Naive B cell (primary cell): Measurements from ENCODE around the gene BCAT1. TPM values are rescaled to one million over a fixed set of nuclear protein-coding genes. Genes with fewer than 3 reads are reported as not detected.

Source experiments
- ATAC-seq, 2 donors: fragments of 150-1000 bp; cut with Tn5 transposase; 2 replicates each; pipeline ENCODE4 v1.10.0; 2021; ENCODE audit warnings: low read depth in 2 of 2, mild to moderate bottlenecking in 2 of 2, moderate library complexity in 2 of 2
- DNase-seq: peaks from one replicate; pipeline ENCODE4 v3.0.0; 2022
- H3K27ac Mint-ChIP-seq, 6 donors: one replicate each; pipeline ENCODE4 v1.8.0; 2020 to 2022; ENCODE audit warnings: mild to moderate bottlenecking in 6 of 6, mixed read lengths in 6 of 6, moderate library complexity in 5 of 6, inconsistent platforms in 2 of 6
- H3K27me3 Mint-ChIP-seq, 3 donors: one replicate each; pipeline ENCODE4 v1.8.0; 2021 to 2022; ENCODE audit warnings: mixed read lengths in 3 of 3, mild to moderate bottlenecking in 1 of 3
- H3K36me3 Mint-ChIP-seq, 2 donors: one replicate each; pipeline ENCODE4 v1.8.0; 2020 to 2022; ENCODE audit warnings: mixed read lengths in 2 of 2, inconsistent platforms in 1 of 2, mild to moderate bottlenecking in 1 of 2
- H3K4me1 Mint-ChIP-seq, 3 donors: one replicate each; pipeline ENCODE4 v1.8.0; 2020 to 2022; ENCODE audit warnings: mixed read lengths in 3 of 3, inconsistent platforms in 1 of 3, mild to moderate bottlenecking in 1 of 3, moderate library complexity in 1 of 3
- H3K4me3 Mint-ChIP-seq, 8 donors: one replicate each; pipeline ENCODE4 v1.8.0; 2020 to 2022; ENCODE audit warnings: mild to moderate bottlenecking in 8 of 8, mixed read lengths in 8 of 8, moderate library complexity in 8 of 8, inconsistent platforms in 2 of 8
- H3K9me3 Mint-ChIP-seq, 7 donors: one replicate each; pipeline ENCODE4 v1.8.0; 2020 to 2022; ENCODE audit warnings: mixed read lengths in 7 of 7, mild to moderate bottlenecking in 5 of 7, inconsistent platforms in 2 of 7, moderate library complexity in 1 of 7
- polyA plus RNA-seq, 6 donors: library from polyadenylated mRNA; unstranded; fragments of 300-500 nt; fragmentation: Illumina TruSeq; gene quantifications; one replicate each; pipeline ENCODE4 v1.2.3, GENCODE V29; 2021; ENCODE audit warnings: low read depth in 6 of 6

Gene BCAT1
- polyA plus RNA-seq, 6 donors from 2014 or later: 0.18 to 4.9 (median 1.8) TPM; not detected in 1

DNA sequence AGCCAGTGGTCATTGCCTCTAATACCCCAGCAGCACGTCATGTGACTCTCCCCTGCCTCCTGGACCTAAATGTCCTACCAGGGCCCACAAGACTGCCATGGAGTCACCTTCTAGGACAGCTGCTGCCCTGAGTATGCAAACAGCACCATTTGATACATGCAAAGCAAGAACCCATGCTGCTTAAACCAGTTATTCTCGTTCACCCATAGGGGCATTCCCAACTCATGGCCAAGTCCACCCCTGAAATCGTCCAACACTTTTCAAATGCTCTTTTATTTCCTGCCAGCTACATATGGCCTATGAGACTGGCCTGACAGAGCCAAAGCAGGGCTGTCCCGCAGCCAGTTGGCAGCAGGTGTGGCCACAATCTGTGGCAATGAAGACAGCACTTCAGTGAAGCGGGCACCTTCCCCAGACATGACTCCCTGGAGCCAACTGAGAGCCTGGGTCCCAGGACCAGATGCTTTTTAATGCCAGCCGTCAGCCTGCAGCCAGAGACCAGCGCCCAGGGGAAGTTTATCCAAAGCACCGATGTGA is 99.9 kb downstream of the BCAT1 start:
- Mint-ChIP-seq H3K27me3 (no peaks in the 10 kb centered on the region), H3K9me3 (no peaks in the 10 kb centered on the region), H3K4me3 (no peak overlapping the region), H3K36me3 (no peaks in the 10 kb centered on the region), H3K4me1 (peaks cover 0 to 3% (median 3%) of the 10 kb centered on the region in 3 donors), H3K27ac (no peak overlapping the region)
- no peak for DNase-seq
- no peak for ATAC-seq

DNA sequence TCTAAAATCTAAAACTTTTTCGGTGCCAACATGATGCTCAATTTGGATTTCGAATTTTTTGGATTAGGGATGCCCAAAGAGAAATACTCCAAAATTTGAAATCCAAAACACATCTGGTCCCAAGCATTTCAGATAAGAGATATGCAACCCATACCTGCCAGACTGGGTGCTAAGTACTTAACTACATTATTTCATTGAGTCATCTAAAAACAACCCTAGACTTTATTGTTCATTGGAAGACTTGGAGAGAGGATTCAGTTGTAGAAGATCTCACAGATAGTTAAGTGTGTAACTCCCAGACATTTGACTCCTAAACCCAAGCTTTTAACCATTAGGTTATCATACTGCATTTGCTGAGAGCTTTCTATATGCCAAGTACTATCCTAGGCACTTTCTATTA is 102.2 kb downstream of the BCAT1 start:
- DNase-seq: no peak
- H3K9me3 Mint-ChIP-seq: no peaks in the 10 kb centered on the region
- H3K4me1 Mint-ChIP-seq: no peaks in the 10 kb centered on the region
- no peak overlapping the region for H3K4me3 Mint-ChIP-seq
- ATAC-seq: no peak
- no peaks in the 10 kb centered on the region for H3K27me3 Mint-ChIP-seq
- no peak overlapping the region for H3K27ac Mint-ChIP-seq
- H3K36me3 Mint-ChIP-seq: no peaks in the 10 kb centered on the region

DNA sequence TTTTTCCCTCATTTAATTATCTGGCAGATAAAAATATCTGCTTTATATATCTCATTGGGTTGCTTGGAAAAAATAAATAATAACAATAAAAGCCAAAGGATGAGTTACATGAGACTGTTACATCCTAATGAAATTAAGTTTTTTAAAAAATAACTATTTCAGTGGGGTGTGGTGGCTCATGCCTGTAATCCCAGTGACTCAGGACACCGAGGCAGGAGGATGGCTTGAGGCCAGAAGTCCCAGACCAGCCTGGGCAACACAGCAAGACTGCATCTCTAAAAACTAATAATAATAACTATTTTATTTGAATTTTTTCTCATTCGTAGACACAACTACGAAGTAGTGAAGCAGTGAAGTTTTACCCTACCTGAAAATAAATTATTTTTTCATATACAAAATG is 103.3 kb downstream of the BCAT1 start:
- no peaks in the 10 kb centered on the region for H3K27me3 Mint-ChIP-seq
- no peak overlapping the region for H3K27ac Mint-ChIP-seq
- no peak for ATAC-seq
- H3K9me3 Mint-ChIP-seq: no peaks in the 10 kb centered on the region
- no peak for DNase-seq
- no peak overlapping the region for H3K4me3 Mint-ChIP-seq
- H3K36me3 Mint-ChIP-seq: no peaks in the 10 kb centered on the region
- no peaks in the 10 kb centered on the region for H3K4me1 Mint-ChIP-seq

DNA sequence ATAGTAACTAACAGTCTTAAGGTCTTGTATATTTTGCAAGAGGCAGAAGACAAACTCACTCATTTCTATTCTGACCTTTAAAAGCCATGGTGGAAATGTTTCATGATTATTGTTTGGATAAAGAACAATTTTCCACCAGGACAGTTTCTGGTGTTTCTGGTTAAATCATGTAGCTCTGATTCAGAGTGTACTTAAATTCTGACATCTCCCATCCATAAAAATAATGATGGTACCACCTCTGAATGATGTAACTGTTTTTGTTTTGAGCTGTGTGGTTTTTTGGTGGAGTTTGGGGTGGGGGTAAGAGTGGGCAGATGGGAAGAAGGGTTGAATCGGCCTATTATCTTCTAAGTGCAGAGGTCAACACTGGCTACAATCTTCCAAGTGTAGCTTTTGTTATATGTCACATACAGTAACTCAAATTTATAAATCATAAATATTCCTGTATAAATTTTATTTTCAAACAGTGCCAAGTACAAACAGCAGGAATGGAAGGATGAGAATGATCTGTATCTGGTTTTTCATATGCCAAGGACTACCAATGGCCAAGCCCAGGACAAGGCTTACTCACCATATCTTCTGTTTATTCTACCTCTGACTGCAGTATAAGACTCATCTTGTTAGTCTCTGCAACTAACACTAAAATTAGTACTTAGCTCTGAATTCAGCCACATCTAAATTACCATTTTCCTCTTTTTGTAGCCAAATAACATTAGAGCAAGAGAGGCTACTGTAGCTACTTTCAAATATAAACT is 108.7 kb downstream of the BCAT1 start:
- Mint-ChIP-seq H3K27me3 (no peaks in the 10 kb centered on the region), H3K4me3 (no peak overlapping the region), H3K36me3 (no peaks in the 10 kb centered on the region), H3K4me1 (peaks cover 4 to 6% (median 5%) of the 10 kb centered on the region in 3 donors), H3K9me3 (no peaks in the 10 kb centered on the region), H3K27ac (no peak overlapping the region)
- DNase-seq (no peak), ATAC-seq (no peak)

DNA sequence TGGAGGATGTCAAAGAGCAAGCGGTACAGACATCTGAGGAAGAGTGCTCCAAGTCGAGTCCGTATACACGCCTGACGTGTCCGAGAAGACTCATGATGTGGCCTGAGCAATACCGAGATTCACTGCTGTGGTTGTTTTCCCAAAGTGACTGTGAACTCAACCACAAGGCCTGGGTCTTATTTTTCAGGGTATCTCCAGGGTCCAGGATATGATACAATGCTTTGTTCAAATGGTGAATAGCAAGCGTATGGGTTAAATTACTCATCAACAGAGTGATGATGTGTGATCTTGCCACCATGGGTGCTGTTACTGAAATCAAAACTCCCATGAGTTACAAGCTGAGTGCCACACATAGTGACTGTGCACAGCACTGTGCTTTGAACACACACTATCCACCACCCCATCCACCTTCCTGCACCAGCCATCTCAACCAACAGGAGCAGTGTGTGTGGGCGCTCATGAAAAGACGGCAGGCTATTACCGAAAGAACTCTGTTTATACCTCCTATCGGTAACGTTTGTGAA is 109.6 kb downstream of the BCAT1 start:
- Mint-ChIP-seq H3K27me3 (no peaks in the 10 kb centered on the region), H3K9me3 (no peaks in the 10 kb centered on the region), H3K4me3 (no peak overlapping the region), H3K36me3 (no peaks in the 10 kb centered on the region), H3K4me1 (peaks cover 4 to 6% (median 5%) of the 10 kb centered on the region in 3 donors), H3K27ac (no peak overlapping the region)
- DNase-seq (no peak), ATAC-seq (peak in 1 of 2 donors; percentile 46)

DNA sequence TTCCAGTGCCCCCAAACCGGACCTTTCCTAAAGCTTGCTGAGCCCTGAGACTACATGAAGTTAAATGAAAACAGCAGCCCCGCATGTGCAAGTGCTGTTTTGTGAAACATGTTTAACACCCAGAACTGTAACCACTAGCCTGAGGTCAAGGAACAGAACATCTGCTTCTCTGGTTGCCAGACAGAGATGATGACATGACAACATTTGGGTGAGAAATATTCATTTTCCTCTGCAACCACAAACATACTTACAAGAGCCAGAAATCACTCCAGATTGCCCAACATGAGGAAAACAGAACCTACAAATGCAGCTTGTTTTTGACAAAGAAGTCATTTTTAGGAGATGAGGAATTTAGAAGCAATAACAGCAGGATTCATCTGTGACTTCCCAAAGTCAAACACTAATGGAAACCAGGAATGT is 110.4 kb downstream of the BCAT1 start:
- Mint-ChIP-seq H3K4me1 (peaks cover 4 to 6% (median 5%) of the 10 kb centered on the region in 3 donors), H3K27me3 (no peaks in the 10 kb centered on the region), H3K27ac (no peak overlapping the region), H3K9me3 (no peaks in the 10 kb centered on the region), H3K36me3 (no peaks in the 10 kb centered on the region), H3K4me3 (no peak overlapping the region)
- no peak for ATAC-seq
- no peak for DNase-seq

DNA sequence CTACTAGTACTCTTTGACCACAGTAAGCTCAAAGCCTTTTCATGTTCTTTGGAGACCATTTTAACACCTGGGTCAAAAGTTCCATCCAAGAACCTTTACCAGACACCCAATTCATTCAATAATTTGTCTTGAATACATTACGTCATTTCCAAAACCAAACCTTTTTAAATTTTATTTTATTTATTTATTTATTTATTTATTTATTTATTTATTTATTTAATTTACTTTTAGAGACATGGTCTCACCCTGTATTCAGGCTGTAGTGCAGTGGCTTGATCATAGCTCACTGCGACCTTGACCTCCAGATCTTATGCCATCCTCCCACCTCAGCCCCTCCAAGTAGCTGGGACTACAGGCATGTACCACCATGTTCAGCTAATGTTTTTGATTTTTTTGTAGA is 113.5 kb downstream of the BCAT1 start:
- DNase-seq: no peak
- Mint-ChIP-seq H3K9me3 (no peaks in the 10 kb centered on the region), H3K4me3 (no peak overlapping the region), H3K36me3 (no peaks in the 10 kb centered on the region), H3K27ac (no peak overlapping the region), H3K27me3 (no peaks in the 10 kb centered on the region), H3K4me1 (peaks cover 4 to 6% (median 5%) of the 10 kb centered on the region in 3 donors)
- ATAC-seq: no peak

DNA sequence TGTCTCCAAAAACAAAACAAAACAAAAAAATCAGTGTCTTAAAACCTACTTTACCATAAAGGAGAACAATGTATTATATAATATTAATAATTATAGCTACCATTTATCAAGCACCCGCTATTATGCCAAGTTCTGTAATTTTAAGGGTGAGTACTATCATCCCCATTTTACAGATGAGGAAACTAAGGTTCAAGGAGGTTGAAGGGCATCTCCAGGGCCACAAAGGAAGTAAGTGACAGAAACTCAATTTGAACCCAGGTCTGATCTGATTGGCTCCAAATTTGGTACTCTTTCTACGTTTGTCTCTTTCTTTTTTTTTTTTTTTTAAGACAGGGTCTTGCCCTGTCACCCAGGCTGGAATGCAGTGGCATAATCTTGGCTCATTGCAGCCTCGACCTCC is 115.4 kb downstream of the BCAT1 start:
- no peak for ATAC-seq
- DNase-seq: no peak
- Mint-ChIP-seq H3K4me1 (peaks cover 4 to 6% (median 5%) of the 10 kb centered on the region in 3 donors), H3K4me3 (no peak overlapping the region), H3K27me3 (no peaks in the 10 kb centered on the region), H3K36me3 (no peaks in the 10 kb centered on the region), H3K9me3 (no peaks in the 10 kb centered on the region), H3K27ac (no peak overlapping the region)

DNA sequence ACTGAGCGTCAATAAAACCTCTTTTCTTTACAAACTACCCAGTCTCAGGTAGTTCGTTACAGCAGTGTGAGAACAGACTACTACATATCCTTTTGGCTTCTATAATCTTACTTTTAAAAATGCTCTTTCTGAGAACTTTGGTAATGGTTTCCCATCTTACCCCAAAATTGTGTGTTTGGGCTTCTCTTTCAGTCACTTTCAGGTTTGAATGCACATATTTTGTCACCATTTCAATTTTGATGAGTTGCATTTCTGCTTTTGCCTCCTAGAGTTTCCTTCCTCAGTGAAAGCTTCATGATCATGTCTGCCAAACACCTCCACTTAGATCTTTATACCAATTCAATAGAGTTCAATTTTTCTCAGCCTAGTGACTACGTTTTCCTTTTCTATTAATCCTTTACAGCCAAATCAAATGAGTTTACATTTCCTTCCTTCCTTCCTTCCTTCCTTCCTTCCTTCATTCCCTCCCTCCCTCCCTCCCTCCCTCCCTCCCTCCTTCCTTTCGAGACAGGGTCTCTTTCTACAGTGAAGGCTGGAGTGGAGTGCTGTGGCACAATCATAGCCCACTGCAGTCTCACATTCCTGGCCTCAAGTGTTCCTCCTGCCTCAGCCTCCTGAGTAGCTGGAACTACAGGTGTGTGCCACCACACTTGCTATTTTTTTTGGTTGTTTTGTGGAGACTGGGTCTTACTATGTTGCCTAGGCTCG is 124.9 kb downstream of the BCAT1 start:
- Mint-ChIP-seq H3K27ac (peak overlapping the region in 4 of 6 donors; percentile 25 to 95 (median 60)), H3K9me3 (peaks cover 0 to 5% (median 0%) of the 10 kb centered on the region in 7 donors), H3K36me3 (no peaks in the 10 kb centered on the region), H3K4me1 (peaks cover 8 to 14% (median 13%) of the 10 kb centered on the region in 3 donors), H3K4me3 (no peak overlapping the region), H3K27me3 (no peaks in the 10 kb centered on the region)
- DNase-seq (peak; percentile 5), ATAC-seq (peak; percentile 34 to 70)

DNA sequence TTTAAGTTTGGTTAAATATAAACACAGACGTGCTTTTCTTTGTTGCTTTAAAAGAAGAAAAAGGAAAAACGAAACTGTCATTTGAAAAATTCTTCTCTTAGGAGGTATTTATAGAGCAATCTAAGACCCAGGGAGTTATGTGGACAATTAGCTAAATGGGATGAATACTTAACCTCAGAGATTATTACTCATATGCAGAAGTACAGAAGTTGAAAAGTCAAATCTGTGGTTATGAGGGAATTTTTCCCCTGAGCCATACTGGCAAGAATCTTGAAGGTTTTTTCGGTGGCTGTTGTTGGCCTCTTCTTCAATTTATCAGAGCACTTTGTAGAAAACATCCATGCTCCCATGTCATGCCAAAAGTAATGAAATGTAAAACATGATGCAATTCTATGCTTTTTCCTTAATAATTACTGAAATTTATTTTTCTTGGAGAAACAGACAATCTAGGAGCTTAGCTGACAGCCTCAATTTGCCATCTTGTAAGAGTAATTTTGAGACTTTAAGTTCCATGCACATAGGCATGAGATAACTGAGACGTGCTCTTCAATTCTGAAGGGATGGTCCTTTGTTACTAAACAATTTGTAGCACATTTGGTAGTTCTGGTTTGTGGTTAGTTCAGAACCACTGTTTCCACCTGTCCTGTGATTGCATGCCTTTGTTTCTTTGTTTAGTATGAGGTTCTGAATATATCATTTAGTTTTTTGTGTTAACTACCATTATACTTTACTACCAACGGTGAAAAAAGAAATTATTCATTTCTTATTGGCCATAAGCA is 126.6 kb downstream of the BCAT1 start:
- H3K27ac Mint-ChIP-seq: no peak overlapping the region
- peaks cover 0 to 5% (median 0%) of the 10 kb centered on the region in 7 donors for H3K9me3 Mint-ChIP-seq
- H3K36me3 Mint-ChIP-seq: no peaks in the 10 kb centered on the region
- no peak overlapping the region for H3K4me3 Mint-ChIP-seq
- no peak for ATAC-seq
- H3K27me3 Mint-ChIP-seq: no peaks in the 10 kb centered on the region
- no peak for DNase-seq
- H3K4me1 Mint-ChIP-seq: peaks cover 8 to 14% (median 13%) of the 10 kb centered on the region in 3 donors

DNA sequence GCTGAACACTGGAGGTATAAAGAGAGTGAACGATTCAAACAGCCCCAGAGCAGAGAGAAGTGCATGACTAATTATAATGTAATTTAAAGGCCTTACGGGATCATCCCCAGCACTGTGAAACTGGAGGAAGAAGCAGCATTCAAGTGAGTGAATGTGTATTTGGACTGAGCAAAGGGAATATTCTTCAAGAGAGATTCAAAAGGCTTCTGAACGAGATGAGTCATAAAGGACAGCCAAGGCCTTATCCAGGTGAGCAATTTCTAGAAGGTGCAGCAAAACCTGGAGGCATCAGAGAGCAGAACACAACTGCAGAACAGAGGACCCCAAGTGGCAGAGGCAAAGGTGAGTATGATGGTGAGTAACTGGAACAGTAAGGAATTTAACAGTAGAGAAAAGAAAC is 127.2 kb downstream of the BCAT1 start:
- H3K9me3 Mint-ChIP-seq: peaks cover 0 to 5% (median 0%) of the 10 kb centered on the region in 7 donors
- ATAC-seq (no peak), DNase-seq (no peak)
- H3K36me3 Mint-ChIP-seq: no peaks in the 10 kb centered on the region
- H3K4me1 Mint-ChIP-seq: peaks cover 8 to 14% (median 13%) of the 10 kb centered on the region in 3 donors
- no peaks in the 10 kb centered on the region for H3K27me3 Mint-ChIP-seq
- H3K4me3 Mint-ChIP-seq: no peak overlapping the region
- no peak overlapping the region for H3K27ac Mint-ChIP-seq

DNA sequence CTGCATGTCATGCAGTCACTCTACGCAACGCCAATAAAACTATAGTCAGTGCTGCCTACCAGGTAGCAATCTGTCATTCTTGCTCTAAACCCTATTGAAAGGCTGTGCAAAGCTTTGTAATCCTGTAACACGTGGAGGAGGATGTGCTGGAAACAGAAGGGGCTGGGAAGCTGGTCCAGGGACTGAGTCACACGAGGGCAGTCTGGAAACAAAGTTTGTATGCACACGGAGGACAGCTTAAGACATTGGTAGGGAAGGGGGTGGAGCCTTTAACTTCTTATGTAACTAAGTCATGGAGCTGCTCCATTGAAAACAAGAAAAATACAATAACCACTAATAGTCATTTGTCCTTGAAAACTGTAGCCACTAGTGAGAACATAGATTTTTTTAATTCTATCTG is 128.0 kb downstream of the BCAT1 start:
- Mint-ChIP-seq H3K27me3 (no peaks in the 10 kb centered on the region), H3K4me1 (peaks cover 8 to 14% (median 13%) of the 10 kb centered on the region in 3 donors), H3K36me3 (no peaks in the 10 kb centered on the region), H3K27ac (no peak overlapping the region), H3K4me3 (no peak overlapping the region), H3K9me3 (peaks cover 0 to 5% (median 0%) of the 10 kb centered on the region in 7 donors)
- ATAC-seq: no peak
- DNase-seq: no peak

DNA sequence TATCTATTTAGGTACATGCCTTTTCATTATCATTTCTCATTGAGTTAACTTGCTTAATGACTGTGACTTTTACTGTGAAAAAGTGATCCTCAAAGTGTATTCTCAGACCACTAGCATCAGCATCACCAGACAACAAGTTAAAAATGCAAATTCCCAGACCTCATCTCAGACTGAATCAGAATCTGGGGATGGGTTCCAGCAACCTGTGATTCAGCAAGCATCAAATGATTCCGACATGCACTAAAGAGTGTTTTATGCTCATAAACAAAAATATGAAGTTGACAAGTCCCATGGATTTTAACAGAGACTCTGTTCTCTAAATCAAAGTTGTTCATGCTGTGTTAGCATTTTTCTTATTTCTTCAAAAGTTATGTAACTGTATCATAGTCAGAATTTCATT is 130.6 kb downstream of the BCAT1 start:
- Mint-ChIP-seq H3K36me3 (no peaks in the 10 kb centered on the region), H3K27me3 (no peaks in the 10 kb centered on the region), H3K27ac (no peak overlapping the region), H3K4me3 (no peak overlapping the region), H3K4me1 (peaks cover 6 to 23% (median 20%) of the 10 kb centered on the region in 3 donors), H3K9me3 (no peaks in the 10 kb centered on the region)
- ATAC-seq: no peak
- no peak for DNase-seq
